HG02642 (cell line): ENCODE measurements around the gene STOX2.
"Not testable (repeated sequence)": the region's sequence is repeated elsewhere in the genome, so short reads cannot be mapped to it uniquely, and the experiment has no call there.

Source experiments
- ATAC-seq: cut with Tn5 transposase; IDR thresholded peaks from one replicate; pipeline ENCODE4 v1.9.1; 2021; ENCODE audit warnings: mild to moderate bottlenecking; ENCODE audit not compliant: unreplicated experiment, poor library complexity

STOX2 gene

DNA sequence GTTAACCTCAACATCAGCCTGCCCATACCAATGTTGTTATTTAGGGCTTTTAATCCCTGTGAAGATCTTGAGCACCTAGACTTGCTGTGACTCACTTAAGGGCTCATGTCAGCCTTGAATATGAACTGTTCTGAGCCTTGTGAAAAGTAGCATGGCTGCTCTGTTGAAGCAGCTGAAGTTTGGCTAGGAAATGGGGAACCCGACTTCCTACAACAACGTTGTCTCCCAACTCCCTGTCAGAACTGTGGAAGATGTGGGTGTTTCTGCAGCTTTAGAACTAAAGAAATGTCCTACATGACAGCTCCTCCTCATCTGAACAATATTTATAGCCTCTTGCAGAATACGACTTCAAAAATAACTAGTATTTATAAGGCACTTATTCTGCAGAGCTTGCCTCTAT is 27.5 kb downstream of the STOX2 start:
- ATAC-seq = no peak

DNA sequence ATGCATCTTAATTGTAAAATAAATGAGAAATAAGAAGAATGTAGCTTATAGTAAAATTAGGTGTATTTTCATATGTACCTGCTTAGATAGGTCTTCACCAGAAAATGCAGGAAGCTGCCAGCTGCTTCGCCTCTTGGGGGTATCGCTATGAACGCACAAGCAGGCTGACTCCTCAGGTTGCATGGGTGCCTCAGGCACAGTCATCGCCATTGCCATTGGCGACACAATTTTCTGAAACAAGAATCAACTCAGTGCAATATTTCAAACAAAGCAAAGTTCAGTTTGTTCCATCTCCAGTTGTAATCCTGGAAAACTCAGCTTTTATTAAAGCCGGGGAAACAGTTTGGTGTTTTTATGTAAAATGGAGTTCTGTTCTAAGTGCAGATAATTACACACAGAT is 29.7 kb downstream of the STOX2 start:
- ATAC-seq = no peak

DNA sequence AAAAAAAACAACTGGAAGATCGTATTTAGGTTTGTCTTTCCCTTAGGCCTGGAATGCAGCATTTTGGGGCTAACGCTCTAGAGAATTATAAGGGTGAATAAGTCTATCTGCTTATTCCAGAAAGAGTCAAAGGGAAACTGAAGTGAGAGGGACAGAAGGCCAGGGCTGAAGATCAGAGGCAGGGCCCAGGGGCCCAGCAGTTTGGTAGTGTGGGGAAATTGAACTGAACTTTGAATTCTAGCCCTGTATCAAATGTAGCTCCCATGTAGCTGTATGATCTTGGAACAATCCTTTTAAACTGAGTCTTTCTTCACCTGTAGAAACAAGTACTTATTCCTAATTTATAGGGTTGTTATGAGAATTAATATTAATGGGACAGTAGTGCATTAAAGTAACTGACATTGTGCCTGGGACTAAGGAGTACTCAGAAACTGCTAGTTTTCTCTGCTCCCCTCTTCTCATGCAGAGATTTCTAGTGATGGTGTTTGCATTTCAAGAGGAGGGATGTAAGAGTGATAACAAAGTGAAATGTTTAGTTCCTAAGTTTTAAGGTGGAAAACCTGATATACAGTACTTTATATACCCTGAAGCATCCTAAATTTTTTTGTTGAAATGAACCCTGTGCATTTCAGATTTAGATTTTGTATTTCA is 30.4 kb downstream of the STOX2 start:
- ATAC-seq = no peak

DNA sequence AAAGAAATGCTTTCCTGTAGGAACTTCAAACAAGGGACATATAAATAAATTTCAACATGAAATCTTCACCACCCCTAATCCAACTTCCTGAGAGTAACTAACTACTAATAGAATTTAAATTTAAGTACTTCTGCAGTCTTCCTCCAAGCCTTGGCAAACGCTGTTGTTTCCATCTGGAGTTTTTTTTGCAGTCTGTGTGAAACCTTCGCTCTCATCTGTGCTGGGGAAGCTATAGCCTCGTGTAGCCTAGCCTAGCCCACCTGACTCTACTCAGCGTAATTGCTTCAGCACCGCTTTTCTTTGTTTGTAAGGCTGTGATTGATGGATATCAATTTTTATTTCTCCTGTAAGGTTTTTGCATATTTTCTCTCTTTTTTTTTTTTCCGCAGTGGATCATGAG is 30.9 kb downstream of the STOX2 start:
- no peak for ATAC-seq

DNA sequence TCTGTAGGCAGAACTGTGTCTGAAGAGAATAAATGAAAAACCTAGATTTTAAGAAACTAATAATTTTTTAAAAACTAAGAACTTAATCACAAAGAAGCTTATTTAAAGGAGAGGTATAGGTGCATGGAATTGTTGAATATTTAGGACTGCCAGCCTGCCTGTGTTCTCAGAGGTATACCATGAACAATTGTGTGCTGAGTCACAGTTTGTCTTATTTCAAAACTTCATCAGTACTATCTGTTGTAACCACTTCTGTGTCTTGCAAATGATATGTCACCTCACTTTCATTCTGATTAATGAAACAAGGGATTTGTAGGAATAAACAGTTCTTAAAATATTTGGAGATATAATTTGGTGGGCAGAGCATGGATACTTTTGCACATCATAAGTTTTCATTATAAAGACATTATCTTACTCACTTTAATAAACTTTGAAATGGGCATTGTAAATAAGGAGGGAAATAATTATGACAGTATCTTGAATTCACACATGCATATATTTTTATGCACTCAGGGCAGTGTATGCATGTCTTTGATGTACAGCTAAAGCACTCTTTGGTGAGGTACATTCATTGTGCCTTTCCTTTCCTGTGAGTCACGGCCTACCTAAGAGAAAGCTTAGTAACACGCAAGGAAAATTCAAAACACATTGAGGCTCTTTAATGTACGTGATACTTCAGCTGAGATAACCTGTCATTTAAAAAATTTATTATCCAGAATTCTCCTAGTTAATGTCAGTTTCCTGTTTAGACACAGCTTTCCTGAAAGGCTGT is 31.7 kb downstream of the STOX2 start:
- no peak for ATAC-seq

DNA sequence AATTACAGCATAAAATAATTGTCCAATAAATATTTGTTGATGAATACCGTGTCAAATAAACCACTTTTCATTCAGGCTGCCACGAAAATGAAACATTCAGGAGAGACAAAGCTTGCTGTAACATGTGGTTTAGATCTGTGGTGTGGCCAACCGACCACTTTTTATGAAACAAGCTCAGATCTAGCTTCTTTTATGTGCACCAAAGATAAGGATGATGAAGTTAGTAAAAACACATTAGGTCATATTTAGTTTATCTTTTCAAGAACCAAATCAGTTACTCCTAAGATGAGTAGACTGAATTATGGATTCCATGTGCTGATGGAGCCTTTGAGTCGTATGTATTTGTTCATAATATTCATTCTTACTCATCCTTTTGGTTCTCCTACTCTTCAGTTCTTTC is 35.8 kb downstream of the STOX2 start:
- ATAC-seq = no peak

DNA sequence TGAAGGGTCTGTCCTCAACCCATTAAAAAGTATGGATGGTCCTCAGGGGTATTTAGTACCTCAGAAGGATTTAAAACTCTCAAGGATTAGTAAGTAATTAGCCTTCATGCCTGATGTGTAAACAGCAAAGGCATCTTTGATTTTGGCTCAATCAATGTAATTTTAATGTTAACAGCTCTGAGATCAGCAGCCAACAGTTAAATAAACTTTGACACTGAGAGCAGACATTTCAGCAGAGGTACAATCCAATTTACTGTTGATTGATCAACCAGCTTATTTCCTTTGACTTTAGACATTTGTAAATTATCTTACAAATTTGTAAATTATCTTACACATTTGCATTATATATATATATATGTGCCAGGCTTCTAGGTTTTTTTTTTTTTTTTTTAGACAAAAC is 36.9 kb downstream of the STOX2 start:
- ATAC-seq = no peak

DNA sequence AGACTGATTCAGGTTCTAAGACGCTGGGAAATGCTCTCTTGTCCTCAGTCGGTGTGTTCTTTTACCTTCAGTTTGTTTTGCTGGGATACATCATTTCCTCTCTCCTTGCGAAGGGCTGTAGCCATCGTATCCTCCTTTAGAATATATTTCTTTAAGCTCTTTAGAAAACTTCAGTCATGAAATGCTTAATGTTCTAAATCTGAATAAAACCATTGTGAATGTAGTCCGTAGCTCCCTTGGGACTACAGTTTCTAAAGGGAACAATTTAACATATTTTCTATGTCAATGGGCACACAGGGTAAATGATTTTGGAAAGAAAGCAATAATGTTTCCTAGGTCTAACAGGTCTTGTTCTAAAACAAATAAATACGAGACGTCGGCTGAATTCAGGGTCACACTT is 40.6 kb downstream of the STOX2 start:
- ATAC-seq = no peak

DNA sequence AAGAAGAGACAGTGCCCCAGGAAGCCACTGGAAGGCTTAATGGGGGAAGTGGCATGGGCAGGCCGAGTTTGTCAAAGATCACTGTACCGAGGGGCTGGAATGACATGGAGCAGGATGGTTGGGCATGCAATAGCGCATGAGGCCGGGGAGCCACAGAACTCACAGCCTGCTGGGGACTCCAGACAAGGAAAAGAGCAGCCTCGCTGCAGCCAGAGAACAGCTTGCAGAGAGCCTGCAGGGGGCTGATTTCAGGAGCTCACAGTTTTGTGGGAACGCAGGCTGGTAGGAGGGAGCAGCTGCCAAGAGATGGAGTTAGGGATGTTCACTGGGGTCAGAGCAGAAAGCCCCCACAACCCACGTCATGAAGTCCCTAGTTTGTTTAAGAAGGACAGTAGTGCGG is 45.4 kb downstream of the STOX2 start:
- ATAC-seq = no peak

DNA sequence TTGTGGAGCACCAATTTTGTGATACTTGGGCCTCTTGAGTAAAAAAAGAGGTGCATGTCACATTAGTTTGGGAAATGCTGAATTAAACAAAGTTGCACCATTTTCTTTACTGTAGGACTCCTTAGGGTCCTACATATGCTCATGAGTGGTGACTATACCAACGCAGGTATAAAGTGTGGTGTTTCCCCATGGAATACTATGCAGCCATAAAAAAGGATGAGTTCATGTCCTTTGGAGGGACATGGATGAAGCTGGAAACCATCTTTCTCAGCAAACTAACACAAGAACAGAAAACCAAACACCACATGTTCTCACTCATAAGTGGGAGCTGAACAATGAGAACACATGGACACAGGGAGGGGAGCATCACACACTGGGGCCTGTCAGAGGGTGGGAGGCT is 47.5 kb downstream of the STOX2 start:
- not testable (repeated sequence) for ATAC-seq

DNA sequence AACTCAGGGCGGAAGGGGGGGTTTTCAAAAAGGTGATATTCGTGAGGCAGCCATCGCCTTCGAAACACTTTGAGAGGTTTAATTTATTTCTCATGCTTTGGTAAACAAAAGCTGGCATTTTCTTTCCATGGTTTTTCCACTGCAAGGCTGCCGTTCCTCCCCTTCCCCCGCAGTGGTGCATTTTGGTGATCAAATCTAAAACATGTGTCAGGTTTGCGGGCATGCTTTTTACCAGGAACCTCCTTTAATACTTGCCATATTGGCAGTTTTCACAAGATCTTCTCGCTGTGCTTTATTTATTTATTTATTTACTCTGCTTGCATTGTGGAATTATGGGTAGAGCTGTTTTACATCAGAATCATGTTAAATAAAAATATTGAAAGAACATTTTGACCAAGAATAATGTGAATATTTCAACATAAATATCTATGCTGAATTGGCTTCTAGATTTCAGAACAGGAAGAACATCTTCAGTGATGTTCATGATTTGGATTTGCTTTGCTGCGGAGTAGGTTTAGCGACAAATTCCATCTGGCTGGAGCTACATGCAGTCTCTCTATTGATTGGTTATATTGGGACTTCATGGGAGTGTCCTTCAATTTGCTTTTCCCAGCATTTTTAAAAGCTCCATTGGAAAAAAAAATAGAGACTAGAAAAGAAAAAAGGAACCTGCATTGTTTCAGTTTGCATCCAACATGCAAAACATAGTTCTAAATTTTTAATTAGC is 54.4 kb downstream of the STOX2 start:
- no peak for ATAC-seq

DNA sequence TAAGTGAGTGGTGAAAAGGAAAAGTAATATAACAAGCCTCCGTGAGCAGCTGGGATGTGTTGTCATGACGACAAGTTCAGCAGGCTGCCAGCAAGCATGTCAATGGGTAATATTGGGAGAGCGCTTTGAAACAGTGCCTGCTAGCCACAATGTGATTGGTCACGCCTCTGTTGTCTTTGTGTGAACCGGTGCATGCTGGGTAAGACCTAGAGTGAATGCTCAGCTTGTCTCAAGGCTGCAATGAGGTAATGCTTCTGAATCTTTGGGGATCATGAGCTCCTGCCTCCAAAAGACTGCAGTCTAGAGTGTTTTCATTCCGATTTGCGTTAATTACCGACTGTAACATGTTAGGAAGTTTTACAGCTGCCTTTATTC is 54.9 kb downstream of the STOX2 start:
- no peak for ATAC-seq

DNA sequence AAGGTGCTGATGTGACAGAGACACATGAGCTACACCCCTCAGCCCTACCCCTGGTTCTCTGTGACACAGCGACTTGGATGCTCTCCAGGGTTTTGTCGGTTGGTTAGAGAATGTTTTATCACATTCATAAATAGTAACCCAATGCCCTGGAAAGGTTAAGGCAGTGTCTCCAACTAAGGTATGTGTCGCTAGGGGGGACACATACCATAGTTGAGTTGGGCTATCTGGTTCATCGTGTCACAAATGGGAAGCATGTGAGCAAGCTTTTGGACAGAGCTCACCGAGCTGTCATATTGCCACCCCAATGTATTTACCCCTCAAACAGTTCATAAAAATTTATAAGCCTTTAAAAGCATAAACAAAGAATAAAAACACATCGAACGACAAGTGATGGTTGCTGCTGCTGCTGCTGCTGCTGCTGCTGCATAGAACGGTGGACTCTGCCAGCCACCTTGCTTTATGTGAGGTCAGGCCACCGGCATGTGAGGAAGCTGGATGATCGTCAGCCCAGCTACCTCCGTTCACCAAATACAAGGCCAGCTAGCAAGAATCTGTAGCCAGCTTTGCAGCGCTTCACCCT is 55.9 kb downstream of the STOX2 start:
- ATAC-seq = no peak

DNA sequence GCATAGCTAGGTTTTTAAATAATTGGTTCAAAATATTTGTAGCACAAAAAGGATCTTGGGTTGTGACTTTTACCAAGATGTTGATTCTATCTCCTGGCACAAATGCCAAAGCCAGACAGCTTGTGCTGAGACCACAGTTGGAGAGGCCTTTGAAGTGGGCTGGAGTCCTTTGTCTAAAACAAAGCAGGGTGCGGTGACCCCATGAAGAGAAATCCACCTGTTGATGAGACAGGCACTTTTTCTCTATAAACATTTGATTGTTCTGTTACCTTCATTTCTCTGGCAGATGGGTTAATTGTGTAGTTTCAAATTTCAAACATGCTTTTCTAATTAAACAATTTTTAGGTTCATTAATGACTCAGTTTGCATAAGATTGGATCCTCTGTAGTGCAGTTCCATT is 56.7 kb downstream of the STOX2 start:
- ATAC-seq = no peak

DNA sequence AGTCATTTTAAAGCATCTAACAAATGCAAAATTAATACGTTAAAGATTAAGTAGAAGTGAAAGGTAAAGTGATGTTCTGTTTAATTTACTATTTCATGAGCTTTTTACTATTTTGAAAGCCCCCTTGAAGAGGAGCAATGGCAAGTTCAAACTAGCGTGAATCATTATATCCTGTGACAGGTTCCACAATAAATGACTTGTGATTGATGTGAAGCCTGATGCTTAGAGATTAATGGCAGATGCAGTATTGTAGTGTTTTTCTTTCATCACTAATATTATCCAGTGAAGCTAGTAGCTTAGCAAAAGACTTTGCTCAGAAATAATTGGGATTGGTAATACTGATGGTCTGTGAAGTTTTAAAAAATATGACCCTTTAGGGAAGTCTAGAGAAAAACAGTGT is 57.3 kb downstream of the STOX2 start:
- no peak for ATAC-seq

DNA sequence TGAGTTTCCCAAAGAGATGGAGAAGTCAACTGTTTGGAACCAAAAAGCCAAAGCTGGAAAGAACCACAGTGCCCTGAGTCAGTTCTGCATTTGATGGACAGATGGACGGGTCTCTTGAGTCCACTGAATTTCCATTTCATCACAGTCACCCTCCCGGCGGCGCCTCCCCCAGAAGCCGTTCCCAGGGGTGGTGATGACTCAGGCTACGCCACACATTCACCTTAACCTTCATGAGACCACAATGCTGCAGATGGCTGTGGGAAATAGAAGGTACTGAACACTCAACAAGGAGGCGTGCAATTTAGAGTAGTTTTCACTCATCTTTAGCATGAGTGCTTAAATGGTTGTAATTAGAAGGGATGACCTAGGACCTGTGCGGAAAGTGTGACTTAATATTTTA is 61.3 kb downstream of the STOX2 start:
- ATAC-seq = no peak

DNA sequence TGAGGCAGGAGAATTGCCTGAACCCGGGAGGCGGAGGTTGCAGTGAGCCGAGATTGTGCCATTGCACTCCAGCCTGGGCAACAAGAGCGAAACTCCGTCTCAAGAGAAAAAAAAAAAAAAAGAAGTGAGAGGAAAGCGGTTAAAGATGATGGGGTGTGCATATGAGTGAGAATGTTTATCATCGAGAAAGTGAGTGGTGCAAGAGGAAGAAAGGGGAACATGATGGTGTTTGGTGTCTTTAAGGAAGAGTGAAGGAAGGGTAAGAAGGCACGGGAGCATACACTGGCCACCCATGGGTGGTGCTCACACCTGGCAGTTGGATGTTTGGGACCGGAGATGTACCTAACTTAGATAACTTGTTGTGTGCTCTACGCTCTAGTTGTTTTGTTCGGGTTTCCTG is 62.2 kb downstream of the STOX2 start:
- ATAC-seq = no peak

DNA sequence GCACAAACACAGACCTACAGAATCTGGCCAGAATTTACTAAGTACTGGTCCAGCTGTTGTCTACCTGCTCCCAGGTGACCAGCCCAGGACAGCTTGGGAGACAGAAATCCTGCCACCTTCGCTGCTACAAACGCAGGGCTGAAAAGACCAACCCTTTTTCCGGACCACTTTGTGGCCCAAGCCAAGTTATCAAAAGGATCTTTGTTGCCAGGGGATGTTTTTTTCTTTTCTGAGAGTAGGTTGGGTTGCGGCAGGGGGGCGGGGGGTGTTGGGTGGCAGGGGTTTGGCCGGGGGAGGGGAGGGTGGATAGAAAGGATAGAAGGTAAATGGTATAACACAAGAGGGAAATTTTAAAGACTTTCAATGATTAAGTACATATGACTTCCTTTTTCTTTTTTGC is 63.4 kb downstream of the STOX2 start:
- no peak for ATAC-seq

DNA sequence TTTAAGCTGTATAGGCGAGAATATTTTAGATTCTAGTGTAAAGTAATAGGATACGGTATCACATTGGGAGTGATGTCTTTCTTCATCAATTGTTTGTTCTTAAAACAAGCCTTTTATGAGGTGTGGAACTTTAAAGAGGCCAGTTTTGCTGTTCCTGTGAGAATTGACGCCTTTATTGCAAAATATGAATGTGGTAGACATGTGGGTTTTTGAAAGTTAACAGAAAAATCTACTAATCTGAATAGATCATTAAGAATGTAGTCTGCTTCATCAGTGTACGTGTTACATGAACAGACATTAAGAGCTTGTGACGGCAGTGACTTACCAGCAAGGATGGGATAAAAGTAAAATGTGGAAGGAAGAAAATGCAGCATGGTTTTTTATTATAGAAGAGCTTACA is 63.8 kb downstream of the STOX2 start:
- no peak for ATAC-seq

DNA sequence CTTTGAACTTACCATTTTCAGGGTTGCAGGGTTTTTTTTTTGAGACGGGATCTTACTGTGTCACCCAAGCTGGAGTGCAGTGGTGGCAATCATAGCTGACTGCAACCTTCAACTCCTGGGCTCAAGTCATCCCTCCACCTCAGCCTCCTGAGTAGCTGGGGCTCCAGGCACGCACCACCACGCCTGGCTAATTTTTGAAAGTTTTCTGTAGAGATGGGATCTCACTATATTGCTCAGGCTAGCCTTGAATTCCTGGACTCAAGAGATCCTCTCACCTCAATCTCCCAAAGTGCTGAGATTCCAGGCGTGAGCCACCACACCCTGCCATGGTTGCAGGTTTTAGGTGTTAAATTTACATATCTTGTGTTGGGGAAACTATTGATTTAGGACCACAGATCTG is 64.5 kb downstream of the STOX2 start:
- ATAC-seq = no peak

DNA sequence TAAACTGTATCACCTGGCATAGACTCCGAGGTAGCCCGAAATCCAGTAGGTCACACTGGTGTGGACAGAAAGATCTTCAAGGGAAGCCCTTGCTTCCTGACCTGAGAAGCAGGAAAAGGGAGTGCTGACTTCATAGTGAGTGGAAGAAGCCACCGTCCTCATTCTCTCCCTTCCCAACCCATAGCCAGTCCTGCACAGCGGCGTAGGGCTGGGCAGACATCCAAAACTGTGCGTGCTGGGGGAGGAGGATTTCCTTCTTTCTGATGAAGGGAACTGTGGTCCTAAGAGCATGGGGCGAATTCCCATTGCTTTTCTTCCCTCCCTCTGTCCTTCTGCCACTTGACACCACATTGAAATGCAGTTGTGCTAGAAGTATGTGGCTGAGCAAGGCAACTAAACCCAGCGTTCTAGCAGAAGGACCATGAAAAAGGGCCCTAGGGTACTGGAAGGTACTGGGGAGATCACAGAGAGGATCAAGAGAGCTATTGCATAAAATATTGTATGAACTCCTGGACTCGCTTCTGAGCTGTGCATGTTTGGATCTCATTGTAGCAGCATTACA is 66.9 kb downstream of the STOX2 start:
- no peak for ATAC-seq
